IMR-90 (cell line): ENCODE measurements around the gene RPS28.
"Not testable (repeated sequence)": the region's sequence is repeated elsewhere in the genome, so short reads cannot be mapped to it uniquely, and the experiment has no call there.

Experiments used
- MXI1 ChIP-seq: IDR thresholded peaks from 2 replicates; pipeline ENCODE4 v1.6.1; 2012; ENCODE audit warnings: low read depth, mild to moderate bottlenecking, low read length, moderate library complexity, borderline replicate concordance
- POLR2A ChIP-seq: IDR thresholded peaks from 2 replicates; pipeline ENCODE4 v1.6.1; 2012; ENCODE audit warnings: mild to moderate bottlenecking, low read depth, low read length
- RCOR1 ChIP-seq: IDR thresholded peaks from 2 replicates; pipeline ENCODE4 v1.6.1; 2012; ENCODE audit warnings: mild to moderate bottlenecking, low read length, improper control_type of control experiment; ENCODE audit not compliant: insufficient replicate concordance

DNA sequence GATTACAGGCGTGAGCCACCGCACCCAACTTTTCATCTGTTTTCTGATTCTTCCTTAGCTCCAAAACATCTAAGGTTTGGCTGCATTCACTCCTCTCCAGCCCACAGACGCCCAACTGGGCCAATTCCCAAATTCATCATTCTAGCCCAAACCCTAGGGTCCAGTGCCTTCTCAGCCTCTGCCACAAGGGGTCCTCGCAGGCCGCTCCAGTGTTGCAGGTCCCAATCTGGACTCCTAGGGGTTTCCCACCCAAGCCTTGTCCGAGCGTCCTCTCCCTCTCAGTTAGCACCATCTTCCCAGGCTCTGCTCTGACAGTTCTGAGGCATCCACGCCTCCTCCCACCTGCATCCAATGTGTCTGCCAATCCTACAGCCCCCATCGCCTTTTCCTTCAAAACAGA is 44.8 kb upstream of the RPS28 start:
- TF ChIP-seq POLR2A, MXI1, RCOR1: not testable (repeated sequence)
